GM21515 (cell line): ENCODE data around the gene C6orf120.

ENCODE experiments used
- ATAC-seq: cut with Tn5 transposase; IDR thresholded peaks from one replicate; pipeline ENCODE4 v1.9.1; 2021; ENCODE audit not compliant: unreplicated experiment

Gene C6orf120

DNA sequence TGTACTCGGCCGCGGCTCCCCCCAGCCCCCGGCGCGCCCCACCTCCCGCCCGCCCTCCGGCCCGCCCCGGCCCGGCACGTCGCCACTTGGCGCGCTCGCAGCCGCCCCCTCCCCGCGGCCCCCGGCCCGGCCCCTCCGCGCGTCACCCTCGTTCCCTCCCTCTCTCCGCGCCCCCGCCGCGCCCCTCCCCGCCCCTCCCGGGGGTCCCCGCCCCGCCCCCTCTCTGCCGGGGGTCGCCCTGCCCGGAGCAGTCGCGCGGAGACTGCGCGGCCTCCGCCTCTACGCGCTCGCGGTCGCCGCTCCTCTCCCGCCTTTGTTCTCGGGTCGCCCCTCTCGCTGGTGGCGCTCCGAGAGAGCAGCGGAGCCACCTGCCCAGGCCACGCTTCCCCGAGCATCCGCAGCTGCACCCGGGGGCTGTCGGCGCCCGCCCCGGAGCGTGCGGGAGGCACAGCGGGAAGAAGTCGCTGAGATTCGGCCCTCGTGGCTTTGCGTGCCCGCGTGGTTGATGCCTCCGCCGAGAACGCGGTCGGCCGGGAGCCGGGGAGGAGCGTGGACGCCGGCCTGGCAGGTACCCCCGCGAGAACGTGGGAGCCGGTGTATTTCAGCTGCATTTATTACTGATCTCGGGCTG is 22.7 kb downstream of the C6orf120 start, which contains the start of gene PHF10:
Gene PHF10, minus strand, starts transcription at position 7 of the 631 bp plus-strand sequence. CDS start 569 bp downstream, outside the sequence.
- ATAC-seq, result peak; percentile 41

DNA sequence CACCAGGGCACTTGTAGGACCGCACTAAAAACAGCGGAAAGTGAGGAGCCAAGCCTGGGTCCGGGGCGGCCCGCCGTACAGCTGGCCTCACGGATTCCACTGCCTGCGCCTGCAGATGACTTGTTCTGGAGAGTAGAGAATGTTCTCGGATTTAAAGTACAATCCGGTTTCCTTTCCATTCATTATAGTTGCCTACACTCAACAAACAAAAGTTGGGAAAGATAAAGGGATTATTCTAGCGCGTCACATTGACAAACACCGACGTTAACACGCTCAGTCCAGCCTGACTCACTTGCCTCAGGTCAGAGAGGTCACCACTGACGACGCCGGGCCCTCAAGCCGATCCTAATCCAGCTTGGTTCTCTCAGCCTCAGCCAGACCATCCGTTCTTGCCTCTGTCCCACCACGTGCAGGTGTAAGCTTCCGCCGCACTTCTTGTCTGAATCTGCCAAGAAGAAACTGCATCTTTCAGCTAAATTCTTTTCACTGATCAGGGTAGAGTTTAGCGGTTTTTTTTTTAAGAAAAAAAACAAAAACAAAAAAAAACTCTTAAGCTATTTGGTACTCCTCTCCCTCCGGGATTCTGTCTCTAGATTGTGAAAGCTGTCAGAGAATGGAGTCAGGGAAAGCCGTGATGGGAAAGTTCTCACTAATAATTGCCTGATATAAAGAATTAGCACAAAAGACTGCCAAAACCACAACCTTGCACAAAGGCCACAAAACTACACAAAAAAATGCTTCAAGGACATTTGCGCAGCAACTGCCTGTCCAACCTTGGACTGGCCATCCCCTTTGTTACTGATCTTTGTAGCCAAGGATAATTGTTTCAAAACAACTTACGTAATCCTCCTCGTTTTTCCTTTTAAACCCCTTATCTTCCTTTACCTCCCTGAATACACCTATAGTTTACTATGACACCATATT is 23.5 kb downstream of the C6orf120 start:
- no peak for ATAC-seq

DNA sequence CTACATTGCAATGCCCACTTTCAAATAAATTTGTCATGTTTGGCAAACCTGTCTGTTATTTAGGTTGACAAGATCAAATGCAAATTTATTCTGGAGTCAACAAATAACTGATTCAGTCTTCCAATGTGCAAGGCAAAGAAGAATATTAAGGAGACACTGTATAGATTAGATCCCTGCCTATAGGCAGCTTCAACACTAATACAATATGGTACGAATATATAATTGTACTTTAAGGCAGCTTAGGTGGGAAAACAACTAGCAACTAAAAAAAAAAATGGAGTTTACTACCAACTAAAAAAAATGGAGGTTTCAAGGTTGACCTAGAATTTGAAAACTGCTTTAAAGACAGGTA is 24.1 kb downstream of the C6orf120 start:
- no peak for ATAC-seq

DNA sequence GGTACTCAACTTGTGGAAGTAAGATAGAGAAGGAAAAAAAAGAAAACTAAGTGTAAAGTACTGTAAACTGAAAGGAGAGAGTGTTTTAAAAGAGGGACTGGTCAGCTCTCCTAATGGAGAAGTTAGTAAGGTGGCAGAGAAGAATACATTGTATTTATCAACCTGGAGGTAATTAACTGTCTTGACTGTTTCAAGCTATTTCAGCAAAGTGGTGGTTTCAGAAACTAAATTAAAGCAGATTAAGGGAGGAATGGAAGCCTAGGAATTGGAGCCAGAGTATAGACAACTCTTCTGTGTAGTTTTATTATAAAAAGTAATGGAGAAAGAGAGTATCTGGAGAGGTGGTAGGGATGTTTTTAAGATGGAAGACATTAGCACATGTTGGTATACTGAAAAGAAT is 25.0 kb downstream of the C6orf120 start:
- ATAC-seq, result no peak

DNA sequence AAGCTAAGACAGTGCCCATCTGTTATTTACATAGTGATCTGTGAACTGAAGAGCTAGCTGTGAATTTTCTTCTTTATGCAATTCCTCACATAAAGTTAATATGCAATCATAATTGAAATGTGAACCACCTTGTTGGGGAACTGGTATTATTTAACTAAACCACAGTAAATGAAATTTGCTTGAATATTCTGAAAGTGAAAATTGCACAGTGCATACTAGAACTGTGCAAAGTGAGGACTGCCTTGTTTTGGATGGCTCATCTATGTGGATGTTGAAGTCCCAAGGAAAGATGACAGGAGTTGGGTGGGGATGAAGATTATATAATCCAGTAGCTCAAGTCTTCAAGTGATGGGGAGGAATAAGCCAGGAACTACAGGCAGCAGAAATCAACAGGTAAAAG is 28.0 kb downstream of the C6orf120 start:
- ATAC-seq, result no peak

DNA sequence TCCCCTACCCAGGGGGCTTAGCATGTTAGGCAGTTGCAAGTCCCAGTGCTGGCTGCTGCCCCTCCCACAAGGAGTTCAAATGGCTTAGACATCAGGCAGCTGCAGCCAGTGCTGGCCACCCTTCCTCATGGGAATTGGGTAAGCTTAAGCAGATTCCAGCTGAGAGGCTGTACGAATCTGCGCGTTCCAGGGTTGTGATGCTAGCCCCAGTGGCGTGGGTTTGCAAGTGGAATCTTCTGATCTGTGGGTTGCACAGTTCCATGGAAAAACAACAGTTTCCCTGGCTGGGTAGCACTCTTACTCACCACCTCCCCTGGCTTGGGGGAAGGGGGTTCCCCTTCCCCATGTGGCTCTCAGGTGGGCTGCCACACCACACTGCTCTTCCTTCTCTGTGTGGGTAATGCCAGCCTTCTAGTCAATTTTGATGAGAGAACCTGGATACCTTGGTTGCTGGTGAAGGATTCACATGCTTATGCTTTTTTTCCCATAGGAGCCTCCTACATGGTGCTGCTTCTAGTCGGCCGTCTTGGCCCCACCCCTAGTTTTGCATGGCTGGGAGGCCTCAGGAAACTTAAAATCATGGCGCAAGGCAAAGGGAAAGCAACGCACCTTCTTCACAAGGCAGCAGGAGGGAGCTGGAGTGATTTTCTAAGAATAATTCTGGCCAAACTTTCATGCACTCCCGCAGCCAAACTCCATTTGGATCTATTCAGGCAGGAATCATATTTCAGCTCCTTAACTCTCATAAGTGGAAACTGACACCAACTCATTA is 36.5 kb downstream of the C6orf120 start:
- no peak for ATAC-seq

DNA sequence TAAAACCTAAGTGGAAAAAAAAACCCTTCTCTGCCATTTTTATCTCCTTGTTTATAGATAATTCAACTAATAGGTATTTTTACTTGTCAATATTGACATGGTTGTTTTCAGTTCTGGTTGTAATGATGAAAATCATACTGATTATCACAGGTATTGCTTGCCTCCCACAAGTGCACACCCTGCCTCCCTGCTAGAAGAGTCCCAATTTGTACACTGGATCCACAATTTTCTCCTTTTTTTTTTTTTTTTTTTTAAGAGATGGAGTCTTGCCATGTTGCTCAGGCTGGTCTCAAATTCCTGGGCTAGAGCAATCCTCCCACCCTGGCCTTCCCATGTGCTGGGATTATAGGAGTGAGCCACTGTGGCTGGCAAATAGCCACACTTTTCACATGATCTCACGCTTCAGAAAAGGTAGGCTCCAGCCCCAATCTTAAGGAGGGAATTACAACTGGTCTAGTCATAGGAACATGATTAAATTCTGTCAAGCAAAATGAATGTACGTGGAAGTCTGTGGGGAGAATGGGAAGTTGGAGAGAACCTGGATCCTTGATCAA is 37.1 kb downstream of the C6orf120 start:
- no peak for ATAC-seq

DNA sequence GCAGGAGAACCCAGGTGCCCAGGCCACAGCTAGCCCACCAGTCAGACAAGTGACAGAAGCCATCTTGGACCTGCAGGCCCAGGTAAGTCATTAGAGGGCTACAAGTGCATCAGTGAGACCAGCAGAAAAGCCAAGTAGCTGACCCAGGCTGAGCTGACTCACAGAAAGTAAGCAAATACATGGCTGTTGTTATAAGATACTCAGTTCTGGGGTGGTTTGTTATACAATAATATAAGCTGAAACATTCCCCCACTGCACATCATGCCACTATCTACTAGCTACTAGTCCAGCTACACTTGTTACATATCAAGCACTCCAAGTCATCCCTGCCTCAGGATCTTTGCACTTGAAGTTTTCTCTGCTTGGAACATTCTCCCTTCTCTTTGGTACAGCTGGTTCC is 39.4 kb downstream of the C6orf120 start:
- ATAC-seq, result no peak

DNA sequence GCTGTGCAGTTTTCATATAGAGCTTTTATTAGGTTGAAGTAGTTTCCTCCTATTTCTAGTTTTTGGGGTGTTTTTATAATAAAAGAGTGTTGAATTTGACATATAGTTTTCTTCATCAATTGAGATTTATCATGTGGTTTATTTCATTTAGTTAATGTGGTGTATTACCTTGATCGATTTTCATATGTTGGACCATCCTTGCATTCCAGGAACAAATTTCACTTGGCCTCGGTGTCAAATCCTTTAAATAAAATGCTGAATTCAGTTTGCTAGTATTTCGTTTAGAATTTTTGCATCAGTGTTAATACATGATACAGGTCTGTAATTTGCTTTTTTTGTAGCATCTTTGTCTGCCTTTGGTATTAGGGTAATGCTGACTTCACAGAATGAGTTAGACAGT is 43.5 kb downstream of the C6orf120 start:
- no peak for ATAC-seq

DNA sequence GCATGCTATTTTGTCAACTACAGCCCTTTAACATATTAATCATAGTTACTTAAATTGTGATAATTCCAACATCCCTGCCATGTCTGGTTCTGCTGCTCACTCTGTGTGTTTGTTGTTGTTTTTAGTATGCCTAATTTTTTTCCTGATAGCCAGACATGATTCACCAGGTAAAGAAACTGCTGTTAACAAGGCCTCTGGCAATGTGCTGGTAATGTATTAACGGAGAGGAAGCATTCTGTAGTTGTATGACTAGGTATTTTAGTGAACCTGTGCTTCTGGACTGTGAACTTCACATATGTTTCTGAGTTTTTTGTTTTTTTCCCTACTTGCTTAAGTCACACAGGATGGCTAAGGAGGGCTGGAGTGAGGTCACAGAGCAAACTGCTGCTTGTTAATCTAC is 44.6 kb downstream of the C6orf120 start:
- no peak for ATAC-seq

DNA sequence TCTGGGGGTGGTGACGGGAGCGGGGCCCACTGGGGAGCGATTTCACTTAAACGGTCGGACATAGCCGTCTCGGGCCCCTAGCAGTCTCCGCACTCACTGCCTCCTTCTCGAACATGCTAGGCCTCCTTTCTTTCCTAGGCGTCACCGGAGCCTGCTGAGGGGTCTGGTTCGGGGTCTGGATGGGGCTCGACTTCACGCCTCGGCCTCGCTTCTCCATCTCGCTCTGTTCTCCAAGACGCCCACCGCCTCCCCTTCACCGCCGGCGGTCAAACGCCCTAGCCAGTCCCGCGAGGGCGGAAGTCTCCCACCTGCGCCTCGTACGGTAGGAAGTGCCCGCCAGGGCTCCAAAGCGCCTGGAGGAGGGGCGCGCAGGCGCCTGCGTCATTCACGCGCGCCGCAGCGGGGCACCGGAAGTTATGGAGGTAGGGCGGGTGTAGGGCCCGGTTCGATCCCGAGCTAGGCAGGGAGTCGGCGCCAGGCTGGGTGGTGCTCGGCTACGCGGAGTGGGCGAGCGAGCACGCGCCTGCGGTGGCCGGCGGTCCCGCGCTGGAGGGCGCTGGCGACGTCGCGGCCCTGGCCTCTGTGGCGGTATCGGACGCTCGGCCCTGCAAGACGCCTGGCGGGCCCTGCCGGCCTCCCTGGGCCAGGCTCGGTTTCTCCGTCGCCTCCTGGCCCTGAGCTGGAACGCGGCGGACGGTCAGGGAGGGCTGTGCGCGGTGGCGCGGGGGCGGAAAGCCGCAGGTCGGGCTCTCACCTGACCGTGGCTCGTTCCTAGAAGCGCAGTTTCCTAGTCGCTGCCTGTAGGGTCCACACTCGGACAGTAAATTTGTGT is 49.5 kb downstream of the C6orf120 start, which contains the start of the genes DYNLT2 and ERMARD:
Gene DYNLT2, minus strand, starts transcription at position 331 of the 832 bp plus-strand sequence. Its CDS starts 114 bp downstream, at position 217.
Gene ERMARD, plus strand, starts transcription at position 381 of the 832 bp plus-strand sequence. Its CDS starts 36 bp downstream, at position 417.
- peak; percentile 94 for ATAC-seq

DNA sequence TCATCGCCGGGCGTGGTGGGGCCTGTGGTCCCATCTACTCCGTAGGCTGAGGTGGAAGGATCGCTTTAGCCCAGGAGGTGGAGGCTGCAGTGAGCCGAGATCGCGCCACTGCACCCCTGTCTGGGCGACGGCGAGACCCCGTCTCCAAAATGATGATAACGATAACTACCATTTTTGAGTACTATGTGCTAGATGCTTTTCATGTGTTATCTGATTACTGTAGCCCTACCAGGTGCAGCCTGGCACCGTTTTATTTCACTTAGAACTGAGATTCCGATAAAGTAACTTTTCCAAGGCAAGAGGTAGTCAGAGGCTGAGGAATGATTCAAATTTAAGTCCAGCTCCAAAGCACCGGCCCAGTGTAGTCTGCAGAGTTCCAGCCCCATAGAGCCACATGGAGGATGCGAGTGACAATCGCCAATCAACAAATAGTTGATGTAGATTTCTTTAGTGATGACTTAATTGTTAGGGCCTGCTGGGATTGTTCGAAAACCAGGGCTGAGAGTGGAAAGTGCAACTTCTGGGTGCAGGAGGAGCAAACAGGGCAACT is 50.2 kb downstream of the C6orf120 start:
- ATAC-seq, result no peak
